BE2C (cell line): ENCODE results near the gene STARD13.

ENCODE experiments used
- DNase-seq: peaks from one replicate; pipeline ENCODE4 v3.0.0-alpha.2; 2020
- H3K27me3 ChIP-seq: fragments of 250-450 bp; sonication (Bioruptor Pico); 2 replicates; pipeline ENCODE4 v1.5.1; 2020; ENCODE audit warnings: mild to moderate bottlenecking
- H3K36me3 ChIP-seq: fragments of 250-450 bp; sonication (Bioruptor Pico); 2 replicates; pipeline ENCODE4 v1.5.1; 2020; ENCODE audit warnings: mild to moderate bottlenecking
- H3K4me1 ChIP-seq: fragments of 250-450 bp; sonication (Bioruptor Pico); 2 replicates; pipeline ENCODE4 v1.5.1; 2020
- H3K4me3 ChIP-seq: 2 replicates; pipeline ENCODE4 v1.5.1; 2011; ENCODE audit warnings: low read depth, low read length
- H3K9me3 ChIP-seq: fragments of 250-450 bp; sonication (Bioruptor Pico); 2 replicates; pipeline ENCODE4 v1.5.1; 2020
- CTCF ChIP-seq: IDR thresholded peaks from 2 replicates; pipeline ENCODE4 v1.5.1; 2012; ENCODE audit warnings: mild to moderate bottlenecking, low read depth, low read length

The STARD13 gene

GRCh38 chr13:33196767-33197166 is 88.8 kb downstream of the STARD13 start:
- Histone ChIP-seq H3K27me3 (no peaks in the 10 kb centered on the region), H3K36me3 (no peaks in the 10 kb centered on the region), H3K4me3 (no peak overlapping the region), H3K4me1 (peaks cover 15% of the 10 kb centered on the region), H3K9me3 (no peaks in the 10 kb centered on the region)
- no peak for TF ChIP-seq CTCF
- no peak for DNase-seq

DNA sequence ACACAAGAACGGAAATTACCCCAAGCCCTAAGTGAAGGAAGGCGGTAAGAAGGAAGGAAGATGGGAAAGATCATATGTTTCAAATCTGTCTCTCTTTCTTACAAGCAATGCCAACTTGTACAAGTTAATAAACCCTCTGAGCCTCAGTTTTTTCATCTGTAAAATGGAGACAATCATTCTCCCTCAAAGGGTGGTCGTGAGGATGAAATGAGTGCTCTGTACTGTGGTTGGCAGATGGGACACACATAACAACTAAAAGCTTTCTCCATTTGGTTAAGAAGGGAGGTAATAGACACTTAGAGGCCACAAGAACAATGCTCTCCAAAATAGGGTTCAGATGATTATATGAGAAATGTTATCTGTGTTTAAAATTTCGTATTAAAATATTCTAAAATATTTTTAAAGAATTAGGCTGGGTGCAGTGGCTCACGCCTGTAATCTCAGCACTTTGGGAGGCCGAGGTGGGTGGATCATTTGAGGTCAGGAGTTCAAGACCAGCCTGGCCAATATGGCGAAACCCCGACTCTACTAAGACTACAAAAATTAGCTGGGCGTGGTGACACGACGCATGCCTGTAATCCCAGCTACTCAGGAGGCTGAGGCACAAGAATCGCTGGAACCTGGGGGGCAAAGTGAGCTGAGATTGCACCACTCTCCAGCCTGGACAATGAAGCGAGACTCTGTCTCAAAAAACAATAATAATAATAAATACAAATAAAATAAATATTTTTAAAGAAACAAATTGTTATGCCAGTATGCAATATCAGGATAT is 89.7 kb downstream of the STARD13 start:
- H3K4me1 ChIP-seq, result peaks cover 22% of the 10 kb centered on the region
- H3K27me3 ChIP-seq, result no peaks in the 10 kb centered on the region
- no peak for TF ChIP-seq CTCF
- no peak for DNase-seq
- H3K9me3 ChIP-seq, result no peaks in the 10 kb centered on the region
- H3K36me3 ChIP-seq, result no peaks in the 10 kb centered on the region
- H3K4me3 ChIP-seq, result peak overlapping the region; percentile 29

- H3K4me1 ChIP-seq, result peaks cover 25% of the 10 kb centered on the region
- no peaks in the 10 kb centered on the region for H3K36me3 ChIP-seq
- peak; percentile 79 for DNase-seq
- H3K4me3 ChIP-seq, result peak overlapping the region; percentile 29
- no peaks in the 10 kb centered on the region for H3K27me3 ChIP-seq
- H3K9me3 ChIP-seq, result no peaks in the 10 kb centered on the region
- no peak for TF ChIP-seq CTCF
Measured at GRCh38 chr13:33194820-33195692, 90.5 kb downstream of the STARD13 start.

DNA sequence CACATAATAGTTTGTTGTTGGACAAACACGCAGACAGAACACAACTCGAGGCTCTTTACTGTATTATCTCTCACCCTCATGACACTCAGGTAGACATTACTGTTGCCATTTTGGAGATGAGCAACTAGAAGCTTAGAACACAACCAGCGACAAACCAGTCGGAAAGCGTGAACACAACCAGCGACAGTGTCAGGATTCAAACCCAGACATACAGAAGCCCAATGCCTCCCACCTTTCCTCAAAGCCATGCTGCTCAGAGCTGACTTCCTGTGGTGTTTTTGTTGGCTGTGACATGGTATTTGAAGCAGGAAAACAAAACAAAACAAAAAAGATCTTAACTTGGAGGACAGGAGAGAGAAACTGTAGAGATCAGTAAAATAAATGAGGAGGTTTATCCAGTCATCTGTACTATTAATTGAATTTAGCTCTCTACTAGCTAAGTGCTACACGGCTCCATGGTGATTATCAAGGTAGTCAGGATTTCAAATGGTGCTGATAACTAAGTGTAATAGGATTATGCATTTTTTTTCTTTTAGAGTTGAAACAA is 92.1 kb downstream of the STARD13 start:
- DNase-seq, result peak; percentile 46
- H3K4me1 ChIP-seq, result peaks cover 28% of the 10 kb centered on the region
- H3K27me3 ChIP-seq, result no peaks in the 10 kb centered on the region
- peak overlapping the region; percentile 27 for H3K4me3 ChIP-seq
- H3K9me3 ChIP-seq, result no peaks in the 10 kb centered on the region
- TF ChIP-seq CTCF, result no peak
- H3K36me3 ChIP-seq, result no peaks in the 10 kb centered on the region

DNA sequence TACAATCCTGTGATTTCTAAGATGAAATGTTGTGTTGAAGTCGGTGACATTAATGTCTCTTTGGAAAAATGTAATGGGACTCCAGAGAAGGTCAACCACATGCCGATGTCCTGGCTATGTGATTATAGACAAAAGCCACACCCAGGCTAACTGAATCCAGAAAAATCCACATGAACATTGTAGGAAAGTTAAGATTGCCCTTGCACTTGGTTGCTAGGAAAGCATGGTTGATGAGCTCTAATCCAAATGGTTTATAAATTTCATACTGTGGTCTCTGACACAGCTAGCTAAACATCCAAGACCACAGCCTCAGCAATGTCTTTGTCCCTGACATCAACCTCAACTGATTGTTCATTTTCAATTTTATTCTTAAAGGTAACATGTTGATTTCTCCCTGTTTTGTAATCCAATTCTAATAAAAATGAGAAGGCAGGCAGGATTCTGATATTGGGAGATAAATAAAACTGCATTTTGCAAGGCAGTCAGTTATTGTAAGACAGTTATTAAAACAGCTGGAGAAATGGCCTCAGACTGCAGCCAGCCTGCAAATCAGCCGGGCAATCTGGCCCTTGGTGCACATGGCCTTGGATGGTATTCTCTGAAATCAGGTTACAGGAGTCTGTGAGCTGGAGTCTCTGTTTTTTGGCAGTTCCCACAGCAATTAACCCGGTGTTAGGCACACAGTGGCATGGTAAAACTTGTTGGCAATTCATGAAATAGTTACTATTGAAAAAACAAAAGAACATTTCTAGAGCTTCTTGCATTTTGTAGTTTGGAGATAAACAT is 93.9 kb downstream of the STARD13 start:
- Histone ChIP-seq H3K27me3 (no peaks in the 10 kb centered on the region), H3K36me3 (no peaks in the 10 kb centered on the region)
- DNase-seq, result peak; percentile 70

More for the DNA sequence above, 93.9 kb downstream of the STARD13 start:
- no peak for TF ChIP-seq CTCF
- H3K9me3 ChIP-seq, result no peaks in the 10 kb centered on the region
- peaks cover 35% of the 10 kb centered on the region for H3K4me1 ChIP-seq
- no peak overlapping the region for H3K4me3 ChIP-seq
